CD4-positive, alpha-beta T cell (primary cell): ENCODE results near the gene SDK2. TPM values are rescaled to one million over a fixed set of nuclear protein-coding genes. Genes with fewer than 3 reads are reported as not detected.

Experiments used
- ATAC-seq: fragments of 200-7000 bp; cut with Tn5 transposase; one replicate; pipeline ENCODE4 v1.10.0; 2022; ENCODE audit warnings: mild to moderate bottlenecking; ENCODE audit not compliant: poor library complexity
- CTCF ChIA-PET: fragments of 350-600 bp; sonication (Branson Sonifier 250); formaldehyde crosslinking; loops from one replicate; lab custom pipeline; 2021; ENCODE audit warnings: antibody characterized with exemption, inconsistent platforms; lab: Charles Lee
- POLR2A ChIA-PET: fragments of 350-600 bp; sonication (Branson Sonifier 250); formaldehyde crosslinking; loops from one replicate; lab custom pipeline; 2021; ENCODE audit warnings: antibody characterized with exemption, inconsistent platforms; lab: Charles Lee
- DNase-seq, 14 experiments: peaks; one replicate each; pipeline ENCODE4 v3.0.0-alpha.2; 2013 to 2020; ENCODE audit warnings: mixed read lengths in 2 of 14
- H3K27ac ChIP-seq, 2 donors: one replicate each; pipeline versions ENCODE4 v1.5.1 to v1.7.0; 2013; ENCODE audit warnings: low read length in 2 of 2, low read depth in 1 of 2, mild to moderate bottlenecking in 1 of 2
- H3K27me3 ChIP-seq, 2 experiments: 1 replicate in 1 of 2; 2 replicates in 1 of 2; pipeline versions ENCODE4 v1.6.1 to v1.7.0; 2013; ENCODE audit warnings: low read length in 2 of 2, control low read depth in 1 of 2, mild to moderate bottlenecking in 1 of 2, moderate library complexity in 1 of 2; ENCODE audit not compliant: insufficient read depth in 2 of 2, control insufficient read depth in 1 of 2
- H3K36me3 ChIP-seq: one replicate; pipeline ENCODE4 v1.6.1; 2013; ENCODE audit warnings: low read length, control low read depth; ENCODE audit not compliant: insufficient read depth
- H3K4me1 ChIP-seq: one replicate; pipeline ENCODE4 v1.6.1; 2013; ENCODE audit warnings: low read length, control low read depth; ENCODE audit not compliant: insufficient read depth
- H3K4me3 ChIP-seq: one replicate; pipeline ENCODE4 v1.5.1; 2013; ENCODE audit warnings: mild to moderate bottlenecking, low read length, moderate library complexity
- H3K9me3 ChIP-seq, 2 experiments: 1 replicate in 1 of 2; 2 replicates in 1 of 2; pipeline versions ENCODE4 v1.6.1 to v1.7.0; 2013; ENCODE audit warnings: low read length in 2 of 2, mild to moderate bottlenecking in 2 of 2, control low read depth in 1 of 2, moderate library complexity in 1 of 2; ENCODE audit not compliant: control insufficient read depth in 1 of 2, insufficient read depth in 1 of 2
- H3K27ac Mint-ChIP-seq: one replicate; pipeline ENCODE4 v1.8.0; 2020; ENCODE audit warnings: mixed read lengths
- H3K27me3 Mint-ChIP-seq: one replicate; pipeline ENCODE4 v1.8.0; 2021; ENCODE audit warnings: mixed read lengths
- H3K36me3 Mint-ChIP-seq: one replicate; pipeline ENCODE4 v1.8.0; 2021; ENCODE audit warnings: low read depth, mixed read lengths
- H3K4me1 Mint-ChIP-seq: one replicate; pipeline ENCODE4 v1.8.0; 2021; ENCODE audit warnings: low read depth, mixed read lengths
- H3K4me3 Mint-ChIP-seq: one replicate; pipeline ENCODE4 v1.8.0; 2020; ENCODE audit warnings: mild to moderate bottlenecking, mixed read lengths
- H3K9me3 Mint-ChIP-seq: one replicate; pipeline ENCODE4 v1.8.0; 2020; ENCODE audit warnings: mixed read lengths
- intact Hi-C, 2 experiments: fragments of 100-400 bp; cut with DNase I in 1 of 2; cut with micrococcal nuclease in 1 of 2; formaldehyde crosslinking; loops; one replicate each; pipeline versions ENCODE4 v1.15.1 to v1.9.0; 2023 to 2025; cut with DNase I, micrococcal nuclease
- total RNA-seq, 174 experiments: library from RNA in 2 of 174; stranded (reverse) in 2 of 174; gene quantifications; one replicate each; pipeline ENCODE4 v1.2.3 and lab custom pipeline; 2021 to 2026
- TF ChIP-seq, protein P1 (sequence below): fragments of 200-600 bp; IDR thresholded peaks from one replicate; pipeline ENCODE4 v1.8.0; 2022; ENCODE audit warnings: antibody characterized with exemption, mild to moderate bottlenecking

Gene SDK2
- total RNA-seq, 2 experiments from 2014 or later, result 8.1 to 8.2 TPM

DNA sequence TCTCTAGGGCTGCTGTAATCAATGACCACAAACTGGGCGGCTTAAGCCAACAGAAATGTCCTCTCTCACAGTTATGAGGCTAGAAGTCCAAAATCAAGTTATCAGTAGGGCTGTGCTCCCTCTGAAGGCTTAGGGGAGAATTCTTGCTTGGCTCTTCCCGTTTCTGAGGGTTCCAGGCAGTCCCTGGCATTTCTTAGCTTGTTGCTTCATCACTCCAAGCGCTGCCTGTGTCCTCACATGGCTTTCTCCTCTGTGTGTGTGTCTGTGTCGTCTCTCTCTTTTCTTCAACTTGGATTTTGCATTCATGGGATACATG, 318.8 kb downstream of the SDK2 start:
- H3K36me3 ChIP-seq, result no peaks in the 10 kb centered on the region
- DNase-seq (no peak), ATAC-seq (no peak)
- ChIA-PET POLR2A (no interaction called here), CTCF (no interaction called here)
- H3K27ac ChIP-seq, result no peak overlapping the region
- H3K27ac Mint-ChIP-seq, result no peak overlapping the region
- H3K9me3 ChIP-seq, result peaks cover 0 to 8% of the 10 kb centered on the region in 2 experiments
- H3K4me1 ChIP-seq, result no peaks in the 10 kb centered on the region
- intact Hi-C loops, result no loop called here
- H3K27me3 Mint-ChIP-seq, result peaks cover 15% of the 10 kb centered on the region
- H3K4me3 Mint-ChIP-seq, result no peak overlapping the region
- peaks cover 0 to 2% of the 10 kb centered on the region in 2 experiments for H3K27me3 ChIP-seq
- no peak overlapping the region for H3K4me3 ChIP-seq
- H3K4me1 Mint-ChIP-seq, result no peaks in the 10 kb centered on the region
- no peaks in the 10 kb centered on the region for H3K36me3 Mint-ChIP-seq
- TF ChIP-seq, protein P1, sequence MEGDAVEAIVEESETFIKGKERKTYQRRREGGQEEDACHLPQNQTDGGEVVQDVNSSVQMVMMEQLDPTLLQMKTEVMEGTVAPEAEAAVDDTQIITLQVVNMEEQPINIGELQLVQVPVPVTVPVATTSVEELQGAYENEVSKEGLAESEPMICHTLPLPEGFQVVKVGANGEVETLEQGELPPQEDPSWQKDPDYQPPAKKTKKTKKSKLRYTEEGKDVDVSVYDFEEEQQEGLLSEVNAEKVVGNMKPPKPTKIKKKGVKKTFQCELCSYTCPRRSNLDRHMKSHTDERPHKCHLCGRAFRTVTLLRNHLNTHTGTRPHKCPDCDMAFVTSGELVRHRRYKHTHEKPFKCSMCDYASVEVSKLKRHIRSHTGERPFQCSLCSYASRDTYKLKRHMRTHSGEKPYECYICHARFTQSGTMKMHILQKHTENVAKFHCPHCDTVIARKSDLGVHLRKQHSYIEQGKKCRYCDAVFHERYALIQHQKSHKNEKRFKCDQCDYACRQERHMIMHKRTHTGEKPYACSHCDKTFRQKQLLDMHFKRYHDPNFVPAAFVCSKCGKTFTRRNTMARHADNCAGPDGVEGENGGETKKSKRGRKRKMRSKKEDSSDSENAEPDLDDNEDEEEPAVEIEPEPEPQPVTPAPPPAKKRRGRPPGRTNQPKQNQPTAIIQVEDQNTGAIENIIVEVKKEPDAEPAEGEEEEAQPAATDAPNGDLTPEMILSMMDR, result no peak
- H3K9me3 Mint-ChIP-seq, result no peaks in the 10 kb centered on the region

DNA sequence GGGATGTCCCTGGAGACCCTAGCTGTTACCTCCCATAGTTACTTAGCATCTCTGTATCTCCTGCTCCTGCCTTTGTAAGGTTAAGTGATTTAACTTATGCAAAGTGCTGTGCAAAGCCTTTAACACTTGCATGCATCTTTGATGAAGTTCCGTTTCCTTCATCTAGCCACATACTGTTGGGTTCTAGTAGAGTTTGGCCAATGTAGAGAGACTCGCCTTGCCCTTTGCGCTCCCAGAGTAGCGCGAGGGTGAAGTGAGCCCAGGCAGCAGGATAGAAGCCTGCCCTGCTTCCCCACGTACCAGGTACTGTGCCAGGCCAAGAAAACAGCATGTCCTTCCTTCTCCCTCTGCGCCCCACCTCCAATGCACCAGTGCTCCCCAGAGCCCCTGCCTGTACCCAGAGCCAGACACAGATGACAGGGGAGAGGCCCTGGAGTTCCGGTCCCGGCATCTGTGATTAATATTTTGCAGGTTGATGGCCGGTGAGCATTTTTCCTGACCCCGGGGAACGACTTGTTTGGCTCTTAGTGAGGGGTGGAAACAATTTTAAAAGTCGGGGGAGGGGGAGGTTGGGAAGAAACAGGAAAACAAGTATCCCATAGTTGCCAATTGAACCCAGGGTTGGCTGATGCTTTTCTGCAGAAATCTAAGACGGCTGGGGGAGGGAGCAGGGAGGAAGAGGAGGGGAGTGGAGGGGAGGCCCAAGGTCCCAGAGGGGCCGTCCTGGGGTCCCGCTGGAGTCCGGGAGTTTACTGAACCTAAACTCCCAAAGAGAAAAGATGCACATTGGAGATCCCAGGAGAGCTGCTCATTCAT, 319.3 kb downstream of the SDK2 start:
- Histone ChIP-seq H3K36me3 (no peaks in the 10 kb centered on the region), H3K4me1 (no peaks in the 10 kb centered on the region), H3K4me3 (no peak overlapping the region), H3K27ac (no peak overlapping the region), H3K9me3 (peaks cover 0 to 8% of the 10 kb centered on the region in 2 experiments), H3K27me3 (peaks cover 0 to 2% of the 10 kb centered on the region in 2 experiments)
- no peaks in the 10 kb centered on the region for H3K36me3 Mint-ChIP-seq
- no peaks in the 10 kb centered on the region for H3K9me3 Mint-ChIP-seq
- H3K27me3 Mint-ChIP-seq, result peaks cover 15% of the 10 kb centered on the region
- H3K4me3 Mint-ChIP-seq, result no peak overlapping the region
- ChIA-PET POLR2A (no interaction called here), CTCF (no interaction called here)
- DNase-seq (no peak), ATAC-seq (no peak)
- no peak overlapping the region for H3K27ac Mint-ChIP-seq
- intact Hi-C loops, result no loop called here
- TF ChIP-seq, protein P1, result no peak
- H3K4me1 Mint-ChIP-seq, result no peaks in the 10 kb centered on the region

DNA sequence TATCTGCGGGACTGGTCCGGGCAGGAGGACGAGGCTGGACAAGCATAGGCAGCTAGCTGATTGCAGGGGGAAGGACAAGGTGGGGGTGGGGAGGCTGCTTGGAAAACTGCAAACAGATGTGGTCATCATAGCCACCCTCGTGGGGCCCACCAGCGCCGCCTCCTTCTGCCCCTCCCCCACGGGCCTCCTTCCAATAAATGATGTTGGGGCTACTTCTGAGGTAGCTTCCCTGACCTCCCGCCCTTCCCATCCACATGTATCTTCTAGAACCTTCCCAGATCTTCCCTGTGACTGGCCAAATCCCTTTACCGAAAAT, 320.1 kb downstream of the SDK2 start:
- Mint-ChIP-seq H3K27me3 (peaks cover 15% of the 10 kb centered on the region), H3K4me3 (no peak overlapping the region), H3K9me3 (no peaks in the 10 kb centered on the region), H3K36me3 (no peaks in the 10 kb centered on the region), H3K27ac (no peak overlapping the region), H3K4me1 (no peaks in the 10 kb centered on the region)
- DNase-seq (no peak), ATAC-seq (no peak)
- TF ChIP-seq, protein P1, result no peak
- Histone ChIP-seq H3K4me1 (no peaks in the 10 kb centered on the region), H3K4me3 (no peak overlapping the region), H3K36me3 (no peaks in the 10 kb centered on the region), H3K27me3 (peaks cover 0 to under 1% of the 10 kb centered on the region in 2 experiments), H3K9me3 (peaks cover 0 to 8% of the 10 kb centered on the region in 2 experiments), H3K27ac (no peak overlapping the region)
- ChIA-PET POLR2A (no interaction called here), CTCF (no interaction called here)
- intact Hi-C loops, result no loop called here
